H1 (cell line): ENCODE measurements around the gene TMEM39B. TPM values are rescaled to one million over a fixed set of nuclear protein-coding genes. Genes with fewer than 3 reads are reported as not detected.

Experiments
- CHD7 ChIP-seq: fragments of 300-600 bp; sonication (generic); IDR thresholded peaks from 2 replicates; pipeline ENCODE4 v1.7.1; 2012; ENCODE audit warnings: low read length, moderate library complexity, mild to moderate bottlenecking, inconsistent platforms; ENCODE audit not compliant: insufficient replicate concordance
- POLR2AphosphoS5 ChIP-seq: IDR thresholded peaks from 2 replicates; pipeline ENCODE4 v1.6.1; 2011; ENCODE audit warnings: low read depth, low read length
- TAF1 ChIP-seq: IDR thresholded peaks from 2 replicates; pipeline ENCODE4 v1.6.1; 2011; ENCODE audit warnings: mild to moderate bottlenecking, low read depth, low read length
- polyA plus RNA-seq, 7 experiments: library from polyadenylated mRNA; depleted of rRNA in 3 of 7; stranded (reverse) in 5 of 7; unstranded in 2 of 7; fragments of >200 nt in 5 of 7; fragments of 200-250 nt in 2 of 7; gene quantifications; 1 replicate in 5 of 7; 2 replicates in 1 of 7; 4 replicates in 1 of 7; pipeline versions ENCODE4 v1.2.1 to v1.2.3, GENCODE V29; 2011 to 2013; ENCODE audit warnings: missing spikeins in 2 of 7, mixed read lengths in 2 of 7
- total RNA-seq: library from RNA; stranded (reverse); fragmentation: NEBNext Ultra II Directional; extraction: Animal tissue kit (Norgen Biotek cat#: 25700); gene quantifications from 2 replicates; pipeline ENCODE4 v1.2.1, GENCODE V29; 2021

The TMEM39B gene
- total and polyA plus RNA-seq, 2 of the 8 experiments (the other 6 are each of a cell fraction or from before 2014, with no cell fraction given) = 25.3 to 32.7 TPM

DNA sequence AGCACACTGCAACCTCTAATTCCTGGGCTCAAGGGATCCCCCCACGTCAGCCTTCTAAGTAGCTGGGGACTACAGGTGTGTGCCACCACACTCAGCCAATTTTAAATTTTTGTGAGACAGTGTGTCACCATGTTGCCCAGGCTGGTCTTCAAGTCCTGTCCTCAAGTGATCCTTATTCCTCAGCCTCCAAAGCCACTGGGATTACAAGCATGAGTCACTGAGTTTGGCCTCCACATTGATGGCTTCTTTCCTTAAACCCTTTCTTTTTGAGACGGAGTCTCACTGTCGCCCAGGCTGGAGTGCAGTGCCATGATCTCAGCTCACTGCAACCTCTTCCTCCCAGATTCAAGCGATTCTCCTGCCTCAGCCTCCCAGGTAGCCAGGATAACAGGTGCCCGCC lies 42.8 kb downstream of the TMEM39B start (continued):
- TF ChIP-seq POLR2AphosphoS5 (no peak), CHD7 (no peak), TAF1 (no peak)
- TF ChIP-seq, all 59 proteins: peak for 0
